ENCODE results near the gene DNAI4. TPM values are rescaled to one million over a fixed set of nuclear protein-coding genes. Genes with fewer than 3 reads are reported as not detected.

DNAI4 gene
- total RNA-seq, 1 donor from 2014 or later: 2.7 TPM

DNA sequence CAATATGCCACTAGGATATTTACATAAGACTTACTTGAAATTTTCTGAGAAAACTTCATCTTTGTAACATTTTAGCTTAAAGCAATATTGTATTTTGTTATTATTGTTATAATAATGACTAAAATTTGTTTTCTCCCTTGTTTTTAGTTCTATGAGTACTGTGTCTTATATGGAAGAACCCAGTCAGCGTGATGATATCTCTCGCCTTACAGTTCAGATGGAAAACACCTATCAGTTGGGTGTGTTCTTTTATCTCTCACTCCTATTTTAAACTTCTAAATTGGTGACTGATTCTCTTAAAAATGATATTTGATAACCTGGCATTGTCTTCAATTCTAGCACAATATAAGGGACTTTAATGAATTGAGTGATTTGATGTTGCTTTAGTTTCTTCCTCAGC lies 154.4 kb downstream of the DNAI4 start:
- intact Hi-C loops (cut with micrococcal nuclease): loop anchor here (1.0 kb wide), 2 partner anchors 18 to 160 kb away; no protein-coding TSS in a partner anchor

DNA sequence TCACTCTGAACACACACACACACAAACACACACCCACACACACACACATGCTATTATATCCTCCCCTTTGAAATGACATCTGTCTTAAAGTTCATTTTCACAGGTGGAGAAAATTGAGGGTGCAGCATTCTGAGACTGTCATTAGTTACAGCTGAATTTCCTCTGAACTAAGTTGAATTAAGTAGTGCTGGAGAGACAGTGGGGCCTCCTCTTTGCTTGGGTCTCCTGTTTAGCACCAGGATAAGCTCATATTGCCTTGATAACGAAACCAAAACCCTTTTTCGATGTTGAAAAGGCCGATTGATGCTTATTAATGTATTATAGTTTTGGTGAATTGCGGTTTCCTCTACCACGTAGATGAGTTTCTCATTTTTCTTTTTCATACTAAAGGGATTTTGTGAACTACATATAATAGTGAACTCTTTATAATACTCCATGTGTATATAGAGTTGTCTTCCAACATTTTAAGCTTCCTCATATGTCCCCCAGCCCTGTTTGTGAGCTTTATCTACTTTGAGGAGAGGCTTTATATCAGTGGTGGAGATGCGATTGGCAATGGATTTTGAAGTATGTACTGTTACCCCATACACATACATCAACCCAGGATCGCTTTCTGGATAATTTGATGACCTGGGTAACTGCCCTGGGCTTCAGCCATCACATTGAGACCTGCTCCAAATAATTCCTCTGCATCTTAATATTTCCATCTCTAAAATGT lies 155.0 kb downstream of the DNAI4 start:
- intact Hi-C loops (cut with micrococcal nuclease): loop anchor here (1.0 to 5.0 kb wide), 5 partner anchors 19 to 918 kb away; partner anchors contain the start of genes GADD45A and SERBP1

DNA sequence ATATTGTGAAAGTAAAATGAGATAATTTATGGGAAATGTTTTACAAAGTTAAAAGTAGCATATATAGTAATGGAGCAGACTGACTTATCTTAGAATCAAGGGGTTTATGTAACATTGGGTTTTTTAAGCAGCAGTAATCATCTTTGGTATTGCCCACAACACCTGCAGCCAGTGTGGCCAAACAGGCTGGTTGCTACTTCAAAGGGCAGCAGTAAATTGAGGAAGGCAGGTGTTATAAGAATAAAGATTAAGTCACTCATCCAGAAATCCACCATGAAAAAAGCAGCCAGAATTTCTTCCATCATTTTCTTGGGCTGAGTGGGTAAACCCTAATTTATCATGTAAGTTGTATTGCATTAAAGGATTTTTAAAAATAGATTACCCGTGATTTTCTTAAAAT lies 155.7 kb downstream of the DNAI4 start:
- intact Hi-C loops (cut with micrococcal nuclease): loop anchor here (5.0 kb wide), 3 partner anchors 393 to 918 kb away; partner anchors contain the start of genes GADD45A and SERBP1

DNA sequence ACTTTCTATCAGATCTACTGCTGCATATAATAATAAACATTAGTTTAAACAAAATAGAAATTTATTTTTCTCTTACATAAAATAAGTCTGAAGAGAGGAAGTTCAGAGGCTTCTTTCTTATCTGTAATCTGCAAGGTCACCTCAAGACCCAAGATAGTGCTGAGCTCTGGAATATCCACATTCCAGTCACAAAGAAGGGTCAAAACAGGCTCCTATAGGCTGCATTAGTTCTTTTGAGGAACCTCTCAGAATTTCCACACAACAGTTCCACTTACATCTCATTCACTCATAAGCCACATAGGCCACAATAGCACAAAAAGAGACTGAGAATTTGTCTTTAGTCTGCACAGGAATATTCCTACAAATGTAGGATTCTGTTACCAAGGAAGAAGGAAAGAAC lies 157.0 kb downstream of the DNAI4 start:
- intact Hi-C loops (cut with micrococcal nuclease): loop anchor here (5.0 kb wide), 3 partner anchors 395 to 920 kb away; partner anchors contain the start of genes GADD45A and SERBP1

DNA sequence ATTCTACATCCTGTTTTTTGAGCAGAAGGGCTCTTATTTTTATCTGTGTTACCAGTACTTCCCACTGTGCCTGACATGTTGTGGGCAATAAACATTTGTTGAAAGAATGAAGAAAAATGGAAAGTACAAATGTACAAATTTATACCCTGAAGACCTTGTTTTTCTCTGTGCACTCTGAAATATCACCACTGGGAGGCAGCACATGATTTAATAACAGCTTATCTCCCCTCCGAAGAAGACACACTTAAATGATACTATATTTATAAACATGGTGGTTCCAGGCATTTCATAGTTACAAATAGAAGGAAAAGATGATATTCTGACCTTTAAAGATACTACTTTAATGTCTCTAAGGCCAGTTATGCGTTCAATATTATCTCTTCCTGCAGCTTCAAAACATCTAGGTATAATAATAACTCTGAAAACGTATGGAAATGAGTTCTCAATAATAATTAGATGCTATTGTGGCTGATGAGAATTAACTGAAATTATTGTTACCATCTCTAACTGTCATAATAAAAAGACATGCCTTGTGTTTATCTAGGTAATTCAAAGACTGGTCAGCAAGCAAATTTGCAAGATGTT lies 159.6 kb downstream of the DNAI4 start:
- intact Hi-C loops (cut with micrococcal nuclease): loop anchor here (1.0 to 5.0 kb wide), 9 partner anchors 160 to 922 kb away; partner anchors contain the start of genes GADD45A and SERBP1

Other genes with a start within 250 kb of the DNAI4 start
- gene DYNLT5, start 172.4 kb downstream of the DNAI4 start, total RNA-seq: not detected in 2 replicates
- not detected in 2 replicates for gene INSL5, start 123.6 kb downstream of the DNAI4 start, total RNA-seq
- gene MIER1, start 134 bp upstream of the DNAI4 start, total RNA-seq: 51.2 and 55.6 TPM in 2 replicates
- 20.9 and 21.0 TPM in 2 replicates for gene SLC35D1, start 129.3 kb upstream of the DNAI4 start, total RNA-seq
- not detected in 2 replicates for gene C1orf141, start 210.1 kb upstream of the DNAI4 start, total RNA-seq
- gene IL23R, start 241.6 kb upstream of the DNAI4 start, total RNA-seq: 6.8 and 6.9 TPM in 2 replicates

Data from T-helper 1 cell treated with Interleukin-12 subunit alpha and Interleukin-12 subunit beta and Interleukin-4 antibody, amounts not matched to agents 30 ng/mL and 1 ng/mL, for 36 hours (primary cell).